ENCODE results near the gene S1PR2. TPM values are rescaled to one million over a fixed set of nuclear protein-coding genes. Genes with fewer than 3 reads are reported as not detected.

S1PR2 gene
- total RNA-seq, 4 donors from 2014 or later: 0.56 to 2.2 (median 1.1) TPM

- H3K4me1 ChIP-seq: no peaks in the 10 kb centered on the region
- DNase-seq (no peak), ATAC-seq (no peak)
- intact Hi-C loops (cut with DNase I; ENCODE audit: low total_unique reads): no loop called here
- in situ Hi-C loops (cut with MboI; ENCODE audit: low sequenced_read_pairs in 4 of 4): no loop called here
- no peaks in the 10 kb centered on the region for H3K9me3 ChIP-seq
- H3K27ac ChIP-seq: no peak overlapping the region
- H3K27me3 ChIP-seq: no peaks in the 10 kb centered on the region
- H3K4me3 ChIP-seq: no peak overlapping the region
- H3K36me3 ChIP-seq: peaks cover 0 to 41% of the 10 kb centered on the region in 2 donors
- TF ChIP-seq POLR2A (IDR thresholded peaks at IDR 0.05) (no peak), CTCF (IDR thresholded peaks at IDR 0.05 in 4 of 5, conservative IDR thresholded peaks at IDR 0.05 in 1 of 5) (no peak)
These were observed 29.0 kb upstream of the S1PR2 start for GRCh38 chr19:10260141-10260584.

- peak overlapping the region in 1 of 4 donors; percentile 43 for H3K27ac ChIP-seq
- intact Hi-C loops (cut with DNase I; ENCODE audit: low total_unique reads) (loop anchor here (2.0 kb wide), 1 partner anchor 129 kb away; no protein-coding TSS in a partner anchor), in situ Hi-C loops (cut with MboI; ENCODE audit: low sequenced_read_pairs in 4 of 4) (no loop called here)
- ATAC-seq (peak in 1 of 2 donors; percentile 86), DNase-seq (peak; percentile 28 to 77)
- no peaks in the 10 kb centered on the region for H3K9me3 ChIP-seq
- no peak for TF ChIP-seq POLR2A (IDR thresholded peaks at IDR 0.05)
- TF ChIP-seq CTCF (IDR thresholded peaks at IDR 0.05 in 4 of 5, conservative IDR thresholded peaks at IDR 0.05 in 1 of 5): peak; percentile 16 to 79 (median 63)
- H3K4me1 ChIP-seq: no peaks in the 10 kb centered on the region
- H3K4me3 ChIP-seq: no peak overlapping the region
- no peaks in the 10 kb centered on the region for H3K27me3 ChIP-seq
- H3K36me3 ChIP-seq: peaks cover 0 to 49% of the 10 kb centered on the region in 2 donors
These were observed 28.2 kb upstream of the S1PR2 start for GRCh38 chr19:10259162-10259905.

- no peaks in the 10 kb centered on the region for H3K27me3 ChIP-seq
- peaks cover under 1 to 4% of the 10 kb centered on the region in 2 donors for H3K4me1 ChIP-seq
- peak overlapping the region in 1 of 4 donors; percentile 59 for H3K27ac ChIP-seq
- no peak for ATAC-seq
- H3K4me3 ChIP-seq: no peak overlapping the region
- in situ Hi-C loops (cut with MboI; ENCODE audit: low sequenced_read_pairs in 4 of 4) (no loop called here), intact Hi-C loops (cut with DNase I; ENCODE audit: low total_unique reads) (loop anchor here (2.0 kb wide), 1 partner anchor 131 kb away; no protein-coding TSS in a partner anchor)
- no peak for DNase-seq
- no peaks in the 10 kb centered on the region for H3K9me3 ChIP-seq
- no peak for TF ChIP-seq CTCF (IDR thresholded peaks at IDR 0.05 in 4 of 5, conservative IDR thresholded peaks at IDR 0.05 in 1 of 5)
- TF ChIP-seq POLR2A (IDR thresholded peaks at IDR 0.05): no peak
- peaks cover 0 to 56% of the 10 kb centered on the region in 2 donors for H3K36me3 ChIP-seq
These were observed 27.1 kb upstream of the S1PR2 start for GRCh38 chr19:10258080-10258710.

GRCh38 chr19:10256970-10257615 lies 26.0 kb upstream of the S1PR2 start:
- Histone ChIP-seq H3K9me3 (no peaks in the 10 kb centered on the region), H3K27ac (no peak overlapping the region), H3K4me3 (no peak overlapping the region), H3K27me3 (no peaks in the 10 kb centered on the region), H3K36me3 (peaks cover 0 to 56% of the 10 kb centered on the region in 2 donors), H3K4me1 (peaks cover 7 to 12% of the 10 kb centered on the region in 2 donors)
- TF ChIP-seq CTCF (IDR thresholded peaks at IDR 0.05 in 4 of 5, conservative IDR thresholded peaks at IDR 0.05 in 1 of 5) (no peak), POLR2A (IDR thresholded peaks at IDR 0.05) (no peak)
- in situ Hi-C loops (cut with MboI; ENCODE audit: low sequenced_read_pairs in 4 of 4): no loop called here
- intact Hi-C loops (cut with DNase I; ENCODE audit: low total_unique reads): no loop called here
- ATAC-seq (no peak), DNase-seq (no peak)
